Endodermal cell (in vitro differentiated cells): ENCODE results near the gene DLK1. TPM values are rescaled to one million over a fixed set of nuclear protein-coding genes. Genes with fewer than 3 reads are reported as not detected.

ENCODE experiments used
- DNase-seq: peaks from one replicate; pipeline ENCODE4 v3.0.0-alpha.2; 2017
- H3K27ac ChIP-seq: 2 replicates; pipeline ENCODE4 v1.5.1; 2013; ENCODE audit warnings: mild to moderate bottlenecking, low read depth, low read length, moderate library complexity
- H3K27me3 ChIP-seq: 2 replicates; pipeline ENCODE4 v1.6.1; 2013; ENCODE audit warnings: mild to moderate bottlenecking, low read length, moderate library complexity; ENCODE audit not compliant: insufficient read depth, control insufficient read depth, poor library complexity, severe bottlenecking
- H3K36me3 ChIP-seq: 2 replicates; pipeline ENCODE4 v1.7.0; 2013; ENCODE audit warnings: mild to moderate bottlenecking, low read length, moderate library complexity; ENCODE audit not compliant: control insufficient read depth, insufficient read depth
- H3K4me1 ChIP-seq: one replicate; pipeline ENCODE4 v1.7.0; 2013; ENCODE audit warnings: low read length; ENCODE audit not compliant: control insufficient read depth, insufficient read depth
- H3K4me3 ChIP-seq: 2 replicates; pipeline ENCODE4 v1.5.1; 2013; ENCODE audit warnings: mild to moderate bottlenecking, low read length, moderate library complexity
- H3K9ac ChIP-seq: 2 replicates; pipeline ENCODE4 v1.6.1; 2013; ENCODE audit warnings: mild to moderate bottlenecking, low read length, moderate library complexity; ENCODE audit not compliant: poor library complexity, severe bottlenecking; ENCODE audit errors: extremely low read depth
- H3K9me3 ChIP-seq: 2 replicates; pipeline ENCODE4 v1.6.1; 2013; ENCODE audit warnings: mild to moderate bottlenecking, low read length, moderate library complexity; ENCODE audit not compliant: control insufficient read depth
- H3K27ac Mint-ChIP-seq: 2 replicates; pipeline ENCODE4 v1.8.0; 2020; ENCODE audit warnings: mixed read lengths
- H3K27me3 Mint-ChIP-seq: 2 replicates; pipeline ENCODE4 v1.8.0; 2021; ENCODE audit warnings: mild to moderate bottlenecking, mixed read lengths; ENCODE audit not compliant: insufficient read depth
- H3K36me3 Mint-ChIP-seq: 2 replicates; pipeline ENCODE4 v1.8.0; 2020; ENCODE audit warnings: low read depth, mixed read lengths
- H3K4me1 Mint-ChIP-seq: 2 replicates; pipeline ENCODE4 v1.8.0; 2020; ENCODE audit warnings: mixed read lengths
- H3K4me3 Mint-ChIP-seq: 2 replicates; pipeline ENCODE4 v1.8.0; 2020; ENCODE audit warnings: mild to moderate bottlenecking, moderate library complexity, mixed read lengths
- H3K9me3 Mint-ChIP-seq: 2 replicates; pipeline ENCODE4 v1.8.0; 2020; ENCODE audit warnings: mild to moderate bottlenecking, mixed read lengths
- CTCF ChIP-seq: fragments of 200-600 bp; sonication (generic); conservative IDR thresholded peaks from 2 replicates; pipeline ENCODE4 v1.5.0; 2021; ENCODE audit warnings: antibody characterized with exemption, mild to moderate bottlenecking
- WGBS, 2 experiments: methylation state at CpG; one replicate each; pipeline versions ENCODE4 v1.1.5 to v1.1.7; 2013; ENCODE audit warnings: missing lambda C conversion rate in 2 of 2, mixed read lengths in 1 of 2; ENCODE audit not compliant: insufficient coverage in 1 of 2, insufficient read length in 1 of 2; 5-methylcytosine and 5-hydroxymethylcytosine counted together
- total RNA-seq, 2 donors: library from RNA; stranded (reverse); fragmentation: NEBNext Ultra II Directional in 1 of 2; extraction: Animal tissue kit (Norgen Biotek cat#: 25700) in 1 of 2; gene quantifications; 2 replicates in 1 of 2; 3 replicates in 1 of 2; pipeline ENCODE4 v1.2.1, GENCODE V29; 2021

Gene DLK1
- total RNA-seq, 2 donors from 2014 or later, result 78.3 to 117 TPM

- Histone ChIP-seq H3K4me1 (no peaks in the 10 kb centered on the region), H3K9me3 (no peaks in the 10 kb centered on the region), H3K9ac (no peak overlapping the region), H3K4me3 (no peak overlapping the region), H3K27ac (no peak overlapping the region), H3K36me3 (no peaks in the 10 kb centered on the region), H3K27me3 (no peaks in the 10 kb centered on the region)
- WGBS, 2 experiments, result 94% methylated on average over 14 to 17 of the region's 17 CpGs
- no peak overlapping the region for H3K27ac Mint-ChIP-seq
- no peaks in the 10 kb centered on the region for H3K27me3 Mint-ChIP-seq
- H3K9me3 Mint-ChIP-seq, result no peaks in the 10 kb centered on the region
- no peak overlapping the region for H3K4me3 Mint-ChIP-seq
- peaks cover 10% of the 10 kb centered on the region for H3K4me1 Mint-ChIP-seq
- no peak for TF ChIP-seq CTCF
- H3K36me3 Mint-ChIP-seq, result peaks cover 14% of the 10 kb centered on the region
- DNase-seq, result peak; percentile 17
Measured at GRCh38 chr14:100735271-100735670, 8.6 kb downstream of the DLK1 start.

DNA sequence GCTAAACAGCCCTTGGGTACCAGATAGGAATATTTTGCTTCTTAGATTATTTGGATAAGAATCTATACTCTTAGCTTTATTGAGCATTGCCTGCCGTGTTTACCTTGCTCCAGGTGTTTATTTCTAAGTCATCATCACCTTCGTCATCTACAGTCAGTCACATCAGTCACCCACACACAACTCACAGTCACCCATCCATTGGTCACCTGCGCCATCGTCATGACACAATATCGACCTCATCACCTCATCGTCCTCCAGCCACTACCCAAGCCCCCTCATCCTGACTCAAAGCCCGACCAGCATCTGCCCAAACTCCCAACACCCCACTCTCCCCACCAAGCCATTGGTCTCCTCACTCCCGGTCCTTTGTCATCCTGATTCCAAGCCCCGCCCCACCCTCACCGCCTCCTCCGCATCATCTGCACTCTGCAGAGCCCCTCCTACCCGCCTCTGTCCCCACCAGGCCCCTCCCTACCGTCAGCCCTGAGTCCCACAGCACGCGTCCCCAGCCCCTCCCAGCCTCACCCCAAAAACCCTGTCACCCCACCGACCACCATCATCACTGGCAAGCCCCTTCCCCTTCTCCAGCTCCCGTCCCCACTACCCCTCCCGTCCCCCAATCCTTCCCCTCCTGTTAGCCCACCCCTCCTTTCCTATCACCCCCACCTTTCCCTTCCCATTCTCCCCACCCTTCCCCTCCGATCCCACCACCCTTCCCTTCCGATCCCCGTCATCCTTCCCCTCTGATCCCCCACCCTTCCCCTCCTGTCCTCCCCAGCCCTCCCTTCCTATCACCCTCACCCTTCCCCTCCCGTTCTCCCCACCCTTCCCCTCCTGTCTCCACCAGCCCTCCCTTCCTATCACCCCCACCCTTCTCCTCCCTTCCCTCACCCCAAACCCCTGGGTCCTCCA lies 9.8 kb downstream of the DLK1 start:
- DNase-seq, result peak; percentile 50
- H3K4me1 ChIP-seq, result no peaks in the 10 kb centered on the region
- no peak for TF ChIP-seq CTCF
- WGBS, 2 experiments, result 86 to 90% methylated on average over 7 to 22 of the region's 22 CpGs
- H3K36me3 Mint-ChIP-seq, result peaks cover 14% of the 10 kb centered on the region
- H3K4me3 Mint-ChIP-seq, result no peak overlapping the region
- H3K36me3 ChIP-seq, result no peaks in the 10 kb centered on the region
- H3K27me3 ChIP-seq, result no peaks in the 10 kb centered on the region
- H3K9me3 Mint-ChIP-seq, result no peaks in the 10 kb centered on the region
- H3K27me3 Mint-ChIP-seq, result no peaks in the 10 kb centered on the region
- no peak overlapping the region for H3K27ac Mint-ChIP-seq
- H3K9ac ChIP-seq, result no peak overlapping the region
- no peak overlapping the region for H3K4me3 ChIP-seq
- H3K9me3 ChIP-seq, result no peaks in the 10 kb centered on the region
- H3K4me1 Mint-ChIP-seq, result peaks cover 10% of the 10 kb centered on the region
- no peak overlapping the region for H3K27ac ChIP-seq

DNA sequence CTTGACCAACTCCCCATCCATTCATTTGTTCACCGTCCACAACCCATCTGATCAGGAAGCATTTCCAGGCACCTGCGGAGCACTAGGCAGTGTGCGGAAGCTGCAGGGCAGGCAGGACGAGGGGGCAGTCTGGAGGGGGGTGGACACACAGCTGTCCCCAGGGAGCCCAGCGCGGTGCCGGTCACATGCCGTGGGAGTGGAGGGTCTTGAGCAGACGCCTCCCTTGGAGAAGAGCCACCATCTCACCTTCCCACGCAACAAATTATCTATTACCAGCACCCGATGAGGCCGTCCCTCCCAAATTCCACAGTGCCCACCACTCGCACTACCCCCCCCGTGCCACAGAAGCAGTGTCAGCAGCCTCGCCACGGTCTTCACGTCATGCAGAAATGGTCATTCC lies 10.8 kb downstream of the DLK1 start:
- Mint-ChIP-seq H3K9me3 (no peaks in the 10 kb centered on the region), H3K4me1 (peaks cover 7% of the 10 kb centered on the region), H3K4me3 (no peak overlapping the region), H3K27ac (no peak overlapping the region), H3K36me3 (peaks cover 14% of the 10 kb centered on the region), H3K27me3 (no peaks in the 10 kb centered on the region)
- H3K4me1 ChIP-seq, result no peaks in the 10 kb centered on the region
- H3K27ac ChIP-seq, result no peak overlapping the region
- no peak overlapping the region for H3K4me3 ChIP-seq
- WGBS, 2 experiments, result 90 to 96% methylated on average over 14 to 17 of the region's 17 CpGs
- H3K9me3 ChIP-seq, result no peaks in the 10 kb centered on the region
- no peak for TF ChIP-seq CTCF
- H3K27me3 ChIP-seq, result no peaks in the 10 kb centered on the region
- DNase-seq, result peak; percentile 22
- H3K9ac ChIP-seq, result no peak overlapping the region
- H3K36me3 ChIP-seq, result no peaks in the 10 kb centered on the region
